Activated naive CD8-positive, alpha-beta T cell treated with anti-CD3 and anti-CD28 coated beads for 36 hours (primary cell): ENCODE measurements around the gene PALD1. TPM values are rescaled to one million over a fixed set of nuclear protein-coding genes. Genes with fewer than 3 reads are reported as not detected.

Source experiments
- DNase-seq: peaks from one replicate; pipeline ENCODE4 v3.0.0; 2021
- H3K27ac Mint-ChIP-seq: one replicate; pipeline ENCODE4 v1.8.0; 2022; ENCODE audit warnings: mild to moderate bottlenecking, moderate library complexity, mixed read lengths
- H3K27me3 Mint-ChIP-seq: one replicate; pipeline ENCODE4 v1.8.0; 2022; ENCODE audit warnings: mild to moderate bottlenecking, mixed read lengths
- H3K36me3 Mint-ChIP-seq: one replicate; pipeline ENCODE4 v1.8.0; 2021; ENCODE audit warnings: mild to moderate bottlenecking, mixed read lengths
- H3K4me1 Mint-ChIP-seq: one replicate; pipeline ENCODE4 v1.8.0; 2021; ENCODE audit warnings: mixed read lengths
- H3K4me3 Mint-ChIP-seq: one replicate; pipeline ENCODE4 v1.8.0; 2022; ENCODE audit warnings: mild to moderate bottlenecking, moderate library complexity, mixed read lengths
- H3K9me3 Mint-ChIP-seq: one replicate; pipeline ENCODE4 v1.8.0; 2022; ENCODE audit warnings: mixed read lengths
- total RNA-seq, 2 experiments: library from RNA; stranded (reverse); gene quantifications; one replicate each; pipeline ENCODE4 v1.2.3, GENCODE V29; 2021

The PALD1 gene
- total RNA-seq, 2 experiments from 2014 or later, result 2.7 to 3.1 TPM

DNA sequence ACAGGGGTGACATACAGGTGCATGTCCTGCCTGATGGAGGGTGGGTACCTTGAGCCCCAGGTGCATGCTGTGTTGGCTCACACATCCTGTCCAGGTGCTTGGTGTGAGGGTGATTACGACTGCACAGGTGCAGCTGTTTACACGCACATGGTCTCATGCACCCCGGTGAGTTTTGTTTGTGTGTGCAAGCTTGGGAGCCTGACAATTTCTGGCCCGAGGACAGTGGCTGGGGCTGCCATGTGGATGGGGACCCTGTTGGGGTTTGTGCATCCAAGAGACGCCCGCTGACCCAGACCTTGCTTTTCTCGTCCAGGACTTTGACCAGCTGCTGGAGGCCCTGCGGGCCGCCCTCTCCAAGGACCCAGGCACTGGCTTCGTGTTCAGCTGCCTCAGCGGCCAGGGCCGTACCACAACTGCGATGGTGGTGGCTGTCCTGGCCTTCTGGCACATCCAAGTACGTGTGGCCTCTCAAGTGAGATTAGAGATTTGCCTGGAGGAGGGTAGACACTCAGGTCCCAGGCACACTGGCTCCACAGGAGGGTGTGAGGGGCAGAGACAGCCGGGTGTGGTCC lies 62.3 kb downstream of the PALD1 start:
- H3K36me3 Mint-ChIP-seq, result no peaks in the 10 kb centered on the region
- no peaks in the 10 kb centered on the region for H3K9me3 Mint-ChIP-seq

DNA sequence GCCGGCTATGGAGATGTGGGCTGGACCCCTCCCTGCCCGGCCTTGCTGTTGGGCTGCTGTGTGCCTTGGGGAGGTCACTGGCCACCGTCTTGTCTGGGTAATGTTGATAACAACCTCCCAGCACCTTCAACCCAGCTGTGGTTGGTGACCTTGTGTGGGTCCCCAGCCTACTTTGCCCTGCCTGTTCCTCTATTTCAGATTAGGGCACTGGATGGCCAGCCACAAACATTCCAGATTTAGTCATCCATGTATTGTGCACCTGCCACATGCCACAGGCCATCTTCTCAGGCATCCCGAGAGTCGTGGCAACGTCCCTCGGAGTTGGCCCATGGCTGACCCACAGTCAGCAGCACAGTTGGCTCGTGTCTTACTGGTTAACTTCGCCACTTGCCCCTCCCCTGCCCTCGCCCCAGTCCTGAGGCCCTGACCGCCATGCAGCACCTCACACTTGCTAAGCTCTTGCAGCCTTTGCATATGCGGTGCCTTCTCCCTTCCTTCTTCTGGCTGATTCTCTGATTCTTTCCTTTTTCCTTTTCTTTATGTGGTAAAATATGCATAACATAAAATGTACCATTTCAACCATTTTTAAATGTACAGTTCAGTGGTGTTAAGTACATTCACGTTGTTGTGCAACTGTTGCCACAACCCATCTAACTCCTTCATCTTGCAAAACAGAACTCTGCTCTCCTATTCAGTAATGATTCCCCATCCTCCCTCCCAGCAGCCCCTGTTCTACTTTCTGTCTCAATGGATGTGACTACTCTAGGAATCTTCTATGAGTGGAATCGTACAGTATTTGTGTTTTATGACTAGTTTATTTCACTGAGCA lies 63.4 kb downstream of the PALD1 start:
- H3K36me3 Mint-ChIP-seq, result no peaks in the 10 kb centered on the region
- no peaks in the 10 kb centered on the region for H3K27me3 Mint-ChIP-seq
- DNase-seq, result no peak
- H3K27ac Mint-ChIP-seq, result no peak overlapping the region
- H3K4me1 Mint-ChIP-seq, result no peaks in the 10 kb centered on the region
- no peaks in the 10 kb centered on the region for H3K9me3 Mint-ChIP-seq
- H3K4me3 Mint-ChIP-seq, result no peak overlapping the region

More for the DNA sequence above, 62.3 kb downstream of the PALD1 start:
- Mint-ChIP-seq H3K4me3 (no peak overlapping the region), H3K27ac (no peak overlapping the region), H3K27me3 (no peaks in the 10 kb centered on the region), H3K4me1 (no peaks in the 10 kb centered on the region)
- DNase-seq, result no peak

DNA sequence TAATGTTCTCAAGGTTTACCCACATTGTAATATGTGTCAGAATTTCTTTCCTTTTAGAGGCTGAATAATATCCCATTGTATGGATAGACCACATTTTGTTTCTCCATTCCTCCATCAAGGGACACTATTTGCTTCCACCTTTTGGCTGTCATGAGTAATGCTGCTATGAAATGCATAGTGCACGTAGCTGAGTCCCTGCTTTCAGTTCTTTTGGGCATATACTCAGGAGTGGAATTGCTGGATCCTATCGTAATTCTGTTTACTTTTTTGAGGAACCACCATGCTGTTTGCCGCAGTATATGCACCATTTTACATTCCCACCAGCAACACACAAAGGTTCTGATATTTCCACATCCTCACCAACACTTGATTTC lies 64.0 kb downstream of the PALD1 start:
- Mint-ChIP-seq H3K27me3 (no peaks in the 10 kb centered on the region), H3K27ac (no peak overlapping the region), H3K36me3 (no peaks in the 10 kb centered on the region), H3K9me3 (no peaks in the 10 kb centered on the region), H3K4me1 (no peaks in the 10 kb centered on the region), H3K4me3 (no peak overlapping the region)
- DNase-seq, result no peak

GRCh38 chr10:70543911-70544310 lies 65.3 kb downstream of the PALD1 start:
- Mint-ChIP-seq H3K27ac (no peak overlapping the region), H3K27me3 (no peaks in the 10 kb centered on the region), H3K4me1 (no peaks in the 10 kb centered on the region), H3K4me3 (no peak overlapping the region), H3K36me3 (no peaks in the 10 kb centered on the region), H3K9me3 (no peaks in the 10 kb centered on the region)
- DNase-seq, result no peak

- Mint-ChIP-seq H3K36me3 (no peaks in the 10 kb centered on the region), H3K4me3 (no peak overlapping the region), H3K27ac (no peak overlapping the region), H3K4me1 (no peaks in the 10 kb centered on the region), H3K9me3 (no peaks in the 10 kb centered on the region), H3K27me3 (no peaks in the 10 kb centered on the region)
- no peak for DNase-seq
Observed at GRCh38 chr10:70544431-70545340, 66.1 kb downstream of the PALD1 start.

GRCh38 chr10:70546584-70546983 lies 68.0 kb downstream of the PALD1 start:
- no peak for DNase-seq
- Mint-ChIP-seq H3K4me3 (no peak overlapping the region), H3K27me3 (no peaks in the 10 kb centered on the region), H3K9me3 (no peaks in the 10 kb centered on the region), H3K27ac (no peak overlapping the region), H3K4me1 (no peaks in the 10 kb centered on the region), H3K36me3 (no peaks in the 10 kb centered on the region)

DNA sequence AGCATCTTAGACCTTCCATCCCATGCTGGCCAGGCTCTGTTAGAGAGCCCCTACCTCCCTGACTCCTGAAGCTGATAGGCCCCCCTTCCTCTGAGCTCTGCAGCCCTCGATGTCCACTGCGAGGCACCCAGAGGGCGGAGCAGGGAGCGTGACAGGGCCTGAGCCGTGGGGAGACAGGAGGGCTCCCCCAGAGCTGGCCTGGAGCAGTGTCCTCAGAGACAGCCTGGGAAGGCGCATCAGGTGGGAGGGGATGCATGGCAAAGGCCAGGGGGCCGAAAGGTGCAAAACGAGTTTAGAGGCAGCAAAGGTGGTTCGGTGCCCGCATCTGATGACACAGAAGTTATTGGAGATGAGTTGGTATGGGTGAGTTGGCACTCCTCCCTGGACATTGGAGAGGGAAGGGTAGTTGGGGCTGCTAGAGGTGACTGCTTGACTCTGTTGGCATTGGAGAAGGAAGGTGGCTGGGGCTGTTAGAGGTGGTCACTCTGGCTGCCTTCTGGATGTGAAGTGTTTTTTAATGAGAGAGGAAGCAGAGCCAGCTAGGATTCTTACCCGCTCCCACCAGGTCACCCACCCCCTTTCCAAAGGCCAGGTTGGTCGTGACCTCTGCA lies 70.9 kb downstream of the PALD1 start:
- H3K27me3 Mint-ChIP-seq, result no peaks in the 10 kb centered on the region
- H3K4me3 Mint-ChIP-seq, result no peak overlapping the region
- no peak for DNase-seq
- no peak overlapping the region for H3K27ac Mint-ChIP-seq
- no peaks in the 10 kb centered on the region for H3K36me3 Mint-ChIP-seq
- H3K9me3 Mint-ChIP-seq, result no peaks in the 10 kb centered on the region
- H3K4me1 Mint-ChIP-seq, result no peaks in the 10 kb centered on the region

GRCh38 chr10:70549962-70550458 lies 71.4 kb downstream of the PALD1 start:
- no peak overlapping the region for H3K27ac Mint-ChIP-seq
- H3K27me3 Mint-ChIP-seq, result no peaks in the 10 kb centered on the region
- no peaks in the 10 kb centered on the region for H3K36me3 Mint-ChIP-seq
- DNase-seq, result peak; percentile 61
- no peaks in the 10 kb centered on the region for H3K4me1 Mint-ChIP-seq
- H3K4me3 Mint-ChIP-seq, result no peak overlapping the region
- no peaks in the 10 kb centered on the region for H3K9me3 Mint-ChIP-seq

DNA sequence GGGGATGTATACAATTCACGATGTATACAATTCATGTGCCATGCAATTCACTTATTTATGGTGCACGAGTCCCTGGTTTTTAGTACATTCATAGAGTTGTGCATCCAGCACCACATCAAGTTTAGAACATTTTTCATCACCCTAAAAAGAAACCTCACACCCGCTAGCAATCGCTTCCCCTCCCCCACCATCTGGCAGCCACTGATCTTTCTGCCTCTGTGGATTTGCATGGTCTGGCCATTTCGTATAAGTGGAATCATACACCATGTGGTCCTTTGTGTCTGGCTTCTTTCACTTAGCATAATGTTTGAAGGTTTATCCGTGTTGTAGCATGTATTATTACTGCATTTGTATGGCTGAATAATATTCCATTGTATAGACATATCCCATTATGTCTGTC lies 71.9 kb downstream of the PALD1 start:
- Mint-ChIP-seq H3K27me3 (no peaks in the 10 kb centered on the region), H3K4me3 (no peak overlapping the region), H3K4me1 (no peaks in the 10 kb centered on the region), H3K9me3 (no peaks in the 10 kb centered on the region), H3K27ac (no peak overlapping the region), H3K36me3 (no peaks in the 10 kb centered on the region)
- DNase-seq, result no peak

- Mint-ChIP-seq H3K27ac (no peak overlapping the region), H3K9me3 (no peaks in the 10 kb centered on the region), H3K27me3 (no peaks in the 10 kb centered on the region), H3K36me3 (no peaks in the 10 kb centered on the region), H3K4me1 (no peaks in the 10 kb centered on the region), H3K4me3 (no peak overlapping the region)
- DNase-seq, result no peak
Observed at GRCh38 chr10:70551466-70551865, 72.9 kb downstream of the PALD1 start.

DNA sequence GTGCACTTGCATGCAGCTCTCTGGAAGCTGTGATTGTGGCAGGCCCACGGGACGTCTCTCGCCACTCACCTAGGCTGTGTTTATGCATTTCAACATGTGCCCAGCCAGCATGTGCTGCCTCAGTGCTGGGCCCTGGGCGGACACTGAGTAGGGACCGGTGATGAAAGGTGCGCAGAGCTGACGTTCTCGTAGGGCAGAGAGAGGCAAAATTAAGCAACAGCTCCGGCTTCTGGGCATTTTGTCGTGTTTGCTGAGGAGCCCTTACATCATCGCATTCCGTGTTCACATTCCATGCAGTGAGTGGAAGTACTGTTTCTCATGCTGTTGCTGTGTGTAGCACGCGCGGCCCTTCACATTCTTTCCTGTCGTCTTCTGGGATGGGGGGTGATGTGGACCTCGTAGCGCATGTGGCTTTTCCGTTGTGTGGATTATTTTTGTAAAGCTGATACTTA lies 73.4 kb downstream of the PALD1 start:
- H3K27ac Mint-ChIP-seq, result no peak overlapping the region
- no peaks in the 10 kb centered on the region for H3K4me1 Mint-ChIP-seq
- no peak for DNase-seq
- no peaks in the 10 kb centered on the region for H3K36me3 Mint-ChIP-seq
- H3K27me3 Mint-ChIP-seq, result no peaks in the 10 kb centered on the region
- no peaks in the 10 kb centered on the region for H3K9me3 Mint-ChIP-seq
- H3K4me3 Mint-ChIP-seq, result no peak overlapping the region

- Mint-ChIP-seq H3K4me3 (no peak overlapping the region), H3K27ac (no peak overlapping the region), H3K27me3 (no peaks in the 10 kb centered on the region), H3K36me3 (no peaks in the 10 kb centered on the region), H3K9me3 (no peaks in the 10 kb centered on the region), H3K4me1 (no peaks in the 10 kb centered on the region)
- DNase-seq, result no peak
Observed at GRCh38 chr10:70552586-70552985, 74.0 kb downstream of the PALD1 start.

GRCh38 chr10:70555371-70555770 lies 76.8 kb downstream of the PALD1 start:
- H3K27me3 Mint-ChIP-seq, result no peaks in the 10 kb centered on the region
- H3K27ac Mint-ChIP-seq, result no peak overlapping the region
- H3K36me3 Mint-ChIP-seq, result no peaks in the 10 kb centered on the region
- H3K4me3 Mint-ChIP-seq, result no peak overlapping the region
- DNase-seq, result no peak
- no peaks in the 10 kb centered on the region for H3K9me3 Mint-ChIP-seq
- H3K4me1 Mint-ChIP-seq, result peaks cover 12% of the 10 kb centered on the region

DNA sequence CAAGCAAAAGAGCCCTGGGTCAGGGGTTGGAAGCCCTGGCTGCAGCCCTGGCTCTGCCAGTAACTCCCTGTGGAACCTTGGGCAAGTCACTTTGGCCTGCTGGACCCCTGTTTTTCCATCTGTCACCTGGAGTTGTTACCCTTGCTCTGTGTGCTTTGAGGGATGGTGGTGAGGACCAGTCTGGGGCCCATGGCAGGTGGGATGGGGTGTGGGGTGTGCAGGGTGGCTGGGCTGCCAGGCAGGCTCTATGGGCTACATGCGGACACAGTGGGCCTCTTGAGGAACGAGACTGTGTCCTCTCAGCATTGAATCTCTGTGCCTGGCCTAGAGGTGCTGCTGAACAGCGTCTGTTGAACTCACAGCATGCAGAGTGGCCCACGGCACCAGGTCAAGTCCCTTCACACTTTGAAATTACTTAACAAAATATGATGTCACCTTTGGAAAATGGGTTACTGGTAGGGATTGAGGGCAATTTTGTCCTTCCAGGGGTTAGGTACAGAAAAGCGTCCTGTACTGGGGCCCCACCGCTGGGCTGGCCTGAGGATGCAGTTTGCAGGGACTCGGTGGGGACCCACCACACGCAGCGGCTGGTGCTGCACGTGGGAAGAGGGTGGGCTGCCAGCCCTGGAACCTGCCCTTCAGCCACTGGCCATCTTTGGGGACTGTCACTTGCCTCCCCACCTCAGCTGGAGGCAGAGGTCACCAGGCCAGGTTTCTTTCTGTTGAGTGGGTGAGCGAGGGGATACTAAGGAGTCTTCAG lies 78.7 kb downstream of the PALD1 start:
- Mint-ChIP-seq H3K27ac (no peak overlapping the region), H3K4me1 (peaks cover 16% of the 10 kb centered on the region), H3K9me3 (no peaks in the 10 kb centered on the region), H3K36me3 (no peaks in the 10 kb centered on the region), H3K4me3 (no peak overlapping the region), H3K27me3 (no peaks in the 10 kb centered on the region)
- DNase-seq, result no peak
